ENCODE results near the gene CNTNAP2. TPM values are rescaled to one million over a fixed set of nuclear protein-coding genes. Genes with fewer than 3 reads are reported as not detected.

CNTNAP2 gene
- total RNA-seq, 4 donors from 2014 or later = not detected

- Histone ChIP-seq H3K27ac (no peak overlapping the region), H3K36me3 (no peaks in the 10 kb centered on the region), H3K4me1 (no peaks in the 10 kb centered on the region), H3K9me3 (no peaks in the 10 kb centered on the region), H3K4me3 (no peak overlapping the region), H3K27me3 (no peaks in the 10 kb centered on the region)
- no peak for DNase-seq
- intact Hi-C loops (cut with DNase I; ENCODE audit: low total_unique reads) (no loop called here), in situ Hi-C loops (cut with MboI; ENCODE audit: low sequenced_read_pairs in 4 of 4) (no loop called here)
- ATAC-seq = no peak
- TF ChIP-seq POLR2A (IDR thresholded peaks at IDR 0.05) (no peak), CTCF (IDR thresholded peaks at IDR 0.05 in 4 of 5, conservative IDR thresholded peaks at IDR 0.05 in 1 of 5) (no peak)
Measured at GRCh38 chr7:146084086-146084485, 32.5 kb upstream of the CNTNAP2 start.

- H3K9me3 ChIP-seq = no peaks in the 10 kb centered on the region
- TF ChIP-seq CTCF (IDR thresholded peaks at IDR 0.05 in 4 of 5, conservative IDR thresholded peaks at IDR 0.05 in 1 of 5) (peak in 1 of 5 experiments; percentile 33), POLR2A (IDR thresholded peaks at IDR 0.05) (no peak)
- intact Hi-C loops (cut with DNase I; ENCODE audit: low total_unique reads) (no loop called here), in situ Hi-C loops (cut with MboI; ENCODE audit: low sequenced_read_pairs in 4 of 4) (no loop called here)
- no peak overlapping the region for H3K27ac ChIP-seq
- H3K27me3 ChIP-seq = no peaks in the 10 kb centered on the region
- H3K4me3 ChIP-seq = no peak overlapping the region
- ATAC-seq (no peak), DNase-seq (no peak)
- no peaks in the 10 kb centered on the region for H3K4me1 ChIP-seq
- no peaks in the 10 kb centered on the region for H3K36me3 ChIP-seq
Measured at GRCh38 chr7:146090023-146090645, 26.5 kb upstream of the CNTNAP2 start.

- Histone ChIP-seq H3K4me1 (no peaks in the 10 kb centered on the region), H3K27ac (no peak overlapping the region), H3K27me3 (no peaks in the 10 kb centered on the region), H3K4me3 (no peak overlapping the region), H3K9me3 (no peaks in the 10 kb centered on the region), H3K36me3 (no peaks in the 10 kb centered on the region)
- in situ Hi-C loops (cut with MboI; ENCODE audit: low sequenced_read_pairs in 4 of 4) (no loop called here), intact Hi-C loops (cut with DNase I; ENCODE audit: low total_unique reads) (no loop called here)
- TF ChIP-seq POLR2A (IDR thresholded peaks at IDR 0.05) = no peak
- TF ChIP-seq CTCF (IDR thresholded peaks at IDR 0.05 in 4 of 5, conservative IDR thresholded peaks at IDR 0.05 in 1 of 5) = no peak
- DNase-seq (no peak), ATAC-seq (no peak)
Measured at GRCh38 chr7:146094356-146094755, 22.2 kb upstream of the CNTNAP2 start.

GRCh38 chr7:146096994-146097393, 19.6 kb upstream of the CNTNAP2 start:
- H3K27me3 ChIP-seq = no peaks in the 10 kb centered on the region
- H3K4me1 ChIP-seq = no peaks in the 10 kb centered on the region
- in situ Hi-C loops (cut with MboI; ENCODE audit: low sequenced_read_pairs in 4 of 4) (no loop called here), intact Hi-C loops (cut with DNase I; ENCODE audit: low total_unique reads) (no loop called here)
- no peak overlapping the region for H3K27ac ChIP-seq
- DNase-seq (no peak), ATAC-seq (no peak)
- H3K36me3 ChIP-seq = no peaks in the 10 kb centered on the region
- no peaks in the 10 kb centered on the region for H3K9me3 ChIP-seq
- TF ChIP-seq CTCF (IDR thresholded peaks at IDR 0.05 in 4 of 5, conservative IDR thresholded peaks at IDR 0.05 in 1 of 5) (no peak), POLR2A (IDR thresholded peaks at IDR 0.05) (no peak)
- no peak overlapping the region for H3K4me3 ChIP-seq

GRCh38 chr7:146106319-146106718, 10.3 kb upstream of the CNTNAP2 start:
- intact Hi-C loops (cut with DNase I; ENCODE audit: low total_unique reads) = no loop called here
- no peak for DNase-seq

More at GRCh38 chr7:146106319-146106718, 10.3 kb upstream of the CNTNAP2 start:
- ATAC-seq = no peak
- Histone ChIP-seq H3K4me3 (no peak overlapping the region), H3K27ac (no peak overlapping the region), H3K36me3 (no peaks in the 10 kb centered on the region), H3K4me1 (no peaks in the 10 kb centered on the region), H3K27me3 (no peaks in the 10 kb centered on the region), H3K9me3 (no peaks in the 10 kb centered on the region)
- TF ChIP-seq CTCF (IDR thresholded peaks at IDR 0.05 in 4 of 5, conservative IDR thresholded peaks at IDR 0.05 in 1 of 5) (no peak), POLR2A (IDR thresholded peaks at IDR 0.05) (no peak)
- in situ Hi-C loops (cut with MboI; ENCODE audit: low sequenced_read_pairs in 4 of 4) = no loop called here

Measured in gastrocnemius medialis (tissue), 4 donors.